ENCODE data around the gene MYDGF. TPM values are rescaled to one million over a fixed set of nuclear protein-coding genes. Genes with fewer than 3 reads are reported as not detected.
A peak's percentile ranks its signal among the peaks of the same experiment; 100 is the strongest.

The MYDGF gene
- total RNA-seq, 1 experiment from 2014 or later = 58.2 TPM

DNA sequence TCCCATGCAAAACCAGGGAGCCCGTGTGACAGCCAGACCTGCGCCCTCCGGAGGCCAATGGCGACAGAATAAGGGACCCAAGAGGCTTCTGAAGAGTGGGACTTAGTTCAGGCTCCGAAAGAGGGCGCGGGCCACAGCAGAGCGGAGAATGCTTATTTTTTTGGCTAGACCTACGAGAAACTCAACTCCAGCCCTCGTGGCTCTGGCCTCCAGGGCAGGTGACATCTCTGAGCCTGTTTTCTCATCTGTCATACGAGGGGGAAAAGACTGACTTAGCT lies 30.5 kb upstream of the MYDGF start:
- peaks cover 31% of the 10 kb centered on the region for H3K36me3 Mint-ChIP-seq
- peak; percentile 71 for ATAC-seq

More for the DNA sequence above, 30.5 kb upstream of the MYDGF start:
- ChIA-PET CTCF (interaction anchor here (0.6 to 1.4 kb wide), 3 partner anchors 17 to 176 kb away, joined by 3 to 4 read pairs (median 4); no protein-coding TSS in a partner anchor), POLR2A (no interaction called here)
- H3K27me3 Mint-ChIP-seq (ENCODE audit: low read depth) = no peaks in the 10 kb centered on the region
- no peaks in the 10 kb centered on the region for H3K9me3 Mint-ChIP-seq
- peak; percentile 31 for DNase-seq (ENCODE audit: low spot score)
- no peak overlapping the region for H3K4me3 Mint-ChIP-seq
- no peak overlapping the region for H3K27ac Mint-ChIP-seq
- TF ChIP-seq ZNF219 (CRISPR knock-in tag; IDR thresholded peaks at IDR 0.05; ENCODE audit: borderline replicate concordance) (no peak), CBFB (CRISPR knock-in tag; IDR thresholded peaks at IDR 0.05; ENCODE audit: low read depth) (no peak), GTF2I (CRISPR knock-in tag; conservative IDR thresholded peaks at IDR 0.05) (no peak), CREB1 (CRISPR knock-in tag; IDR thresholded peaks at IDR 0.05) (no peak), ZNF416 (CRISPR knock-in tag; IDR thresholded peaks at IDR 0.05) (no peak), MYBL2 (CRISPR knock-in tag; IDR thresholded peaks at IDR 0.05) (no peak), FOXP1 (CRISPR knock-in tag; IDR thresholded peaks at IDR 0.05; ENCODE audit: borderline replicate concordance) (no peak), TCF7 (CRISPR knock-in tag; IDR thresholded peaks at IDR 0.05; ENCODE audit: low read depth) (no peak), NFYB (CRISPR knock-in tag; conservative IDR thresholded peaks at IDR 0.05; ENCODE audit: low read depth) (no peak)
- TF ChIP-seq, protein P1, sequence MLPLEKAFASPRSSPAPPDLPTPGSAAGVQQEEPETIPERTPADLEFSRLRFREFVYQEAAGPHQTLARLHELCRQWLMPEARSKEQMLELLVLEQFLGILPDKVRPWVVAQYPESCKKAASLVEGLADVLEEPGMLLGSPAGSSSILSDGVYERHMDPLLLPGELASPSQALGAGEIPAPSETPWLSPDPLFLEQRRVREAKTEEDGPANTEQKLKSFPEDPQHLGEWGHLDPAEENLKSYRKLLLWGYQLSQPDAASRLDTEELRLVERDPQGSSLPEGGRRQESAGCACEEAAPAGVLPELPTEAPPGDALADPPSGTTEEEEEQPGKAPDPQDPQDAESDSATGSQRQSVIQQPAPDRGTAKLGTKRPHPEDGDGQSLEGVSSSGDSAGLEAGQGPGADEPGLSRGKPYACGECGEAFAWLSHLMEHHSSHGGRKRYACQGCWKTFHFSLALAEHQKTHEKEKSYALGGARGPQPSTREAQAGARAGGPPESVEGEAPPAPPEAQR (CRISPR knock-in tag; IDR thresholded peaks at IDR 0.05) = no peak
- TF ChIP-seq, protein P2, sequence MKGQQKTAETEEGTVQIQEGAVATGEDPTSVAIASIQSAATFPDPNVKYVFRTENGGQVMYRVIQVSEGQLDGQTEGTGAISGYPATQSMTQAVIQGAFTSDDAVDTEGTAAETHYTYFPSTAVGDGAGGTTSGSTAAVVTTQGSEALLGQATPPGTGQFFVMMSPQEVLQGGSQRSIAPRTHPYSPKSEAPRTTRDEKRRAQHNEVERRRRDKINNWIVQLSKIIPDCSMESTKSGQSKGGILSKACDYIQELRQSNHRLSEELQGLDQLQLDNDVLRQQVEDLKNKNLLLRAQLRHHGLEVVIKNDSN (CRISPR knock-in tag; IDR thresholded peaks at IDR 0.05) = no peak
- TF ChIP-seq, protein P3, sequence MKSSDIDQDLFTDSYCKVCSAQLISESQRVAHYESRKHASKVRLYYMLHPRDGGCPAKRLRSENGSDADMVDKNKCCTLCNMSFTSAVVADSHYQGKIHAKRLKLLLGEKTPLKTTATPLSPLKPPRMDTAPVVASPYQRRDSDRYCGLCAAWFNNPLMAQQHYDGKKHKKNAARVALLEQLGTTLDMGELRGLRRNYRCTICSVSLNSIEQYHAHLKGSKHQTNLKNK (CRISPR knock-in tag; IDR thresholded peaks at IDR 0.05) = no peak
- TF ChIP-seq, protein P4, sequence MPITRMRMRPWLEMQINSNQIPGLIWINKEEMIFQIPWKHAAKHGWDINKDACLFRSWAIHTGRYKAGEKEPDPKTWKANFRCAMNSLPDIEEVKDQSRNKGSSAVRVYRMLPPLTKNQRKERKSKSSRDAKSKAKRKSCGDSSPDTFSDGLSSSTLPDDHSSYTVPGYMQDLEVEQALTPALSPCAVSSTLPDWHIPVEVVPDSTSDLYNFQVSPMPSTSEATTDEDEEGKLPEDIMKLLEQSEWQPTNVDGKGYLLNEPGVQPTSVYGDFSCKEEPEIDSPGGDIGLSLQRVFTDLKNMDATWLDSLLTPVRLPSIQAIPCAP (CRISPR knock-in tag; IDR thresholded peaks at IDR 0.05) = no peak
- TF ChIP-seq, protein P5, sequence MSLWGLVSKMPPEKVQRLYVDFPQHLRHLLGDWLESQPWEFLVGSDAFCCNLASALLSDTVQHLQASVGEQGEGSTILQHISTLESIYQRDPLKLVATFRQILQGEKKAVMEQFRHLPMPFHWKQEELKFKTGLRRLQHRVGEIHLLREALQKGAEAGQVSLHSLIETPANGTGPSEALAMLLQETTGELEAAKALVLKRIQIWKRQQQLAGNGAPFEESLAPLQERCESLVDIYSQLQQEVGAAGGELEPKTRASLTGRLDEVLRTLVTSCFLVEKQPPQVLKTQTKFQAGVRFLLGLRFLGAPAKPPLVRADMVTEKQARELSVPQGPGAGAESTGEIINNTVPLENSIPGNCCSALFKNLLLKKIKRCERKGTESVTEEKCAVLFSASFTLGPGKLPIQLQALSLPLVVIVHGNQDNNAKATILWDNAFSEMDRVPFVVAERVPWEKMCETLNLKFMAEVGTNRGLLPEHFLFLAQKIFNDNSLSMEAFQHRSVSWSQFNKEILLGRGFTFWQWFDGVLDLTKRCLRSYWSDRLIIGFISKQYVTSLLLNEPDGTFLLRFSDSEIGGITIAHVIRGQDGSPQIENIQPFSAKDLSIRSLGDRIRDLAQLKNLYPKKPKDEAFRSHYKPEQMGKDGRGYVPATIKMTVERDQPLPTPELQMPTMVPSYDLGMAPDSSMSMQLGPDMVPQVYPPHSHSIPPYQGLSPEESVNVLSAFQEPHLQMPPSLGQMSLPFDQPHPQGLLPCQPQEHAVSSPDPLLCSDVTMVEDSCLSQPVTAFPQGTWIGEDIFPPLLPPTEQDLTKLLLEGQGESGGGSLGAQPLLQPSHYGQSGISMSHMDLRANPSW (CRISPR knock-in tag; conservative IDR thresholded peaks at IDR 0.05; ENCODE audit: low read depth) = no peak
- TF ChIP-seq, protein P6, sequence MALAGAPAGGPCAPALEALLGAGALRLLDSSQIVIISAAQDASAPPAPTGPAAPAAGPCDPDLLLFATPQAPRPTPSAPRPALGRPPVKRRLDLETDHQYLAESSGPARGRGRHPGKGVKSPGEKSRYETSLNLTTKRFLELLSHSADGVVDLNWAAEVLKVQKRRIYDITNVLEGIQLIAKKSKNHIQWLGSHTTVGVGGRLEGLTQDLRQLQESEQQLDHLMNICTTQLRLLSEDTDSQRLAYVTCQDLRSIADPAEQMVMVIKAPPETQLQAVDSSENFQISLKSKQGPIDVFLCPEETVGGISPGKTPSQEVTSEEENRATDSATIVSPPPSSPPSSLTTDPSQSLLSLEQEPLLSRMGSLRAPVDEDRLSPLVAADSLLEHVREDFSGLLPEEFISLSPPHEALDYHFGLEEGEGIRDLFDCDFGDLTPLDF (CRISPR knock-in tag; IDR thresholded peaks at IDR 0.05) = no peak
- TF ChIP-seq, protein P7, sequence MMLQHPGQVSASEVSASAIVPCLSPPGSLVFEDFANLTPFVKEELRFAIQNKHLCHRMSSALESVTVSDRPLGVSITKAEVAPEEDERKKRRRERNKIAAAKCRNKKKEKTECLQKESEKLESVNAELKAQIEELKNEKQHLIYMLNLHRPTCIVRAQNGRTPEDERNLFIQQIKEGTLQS (CRISPR knock-in tag; conservative IDR thresholded peaks at IDR 0.05) = no peak
- TF ChIP-seq, protein P8, sequence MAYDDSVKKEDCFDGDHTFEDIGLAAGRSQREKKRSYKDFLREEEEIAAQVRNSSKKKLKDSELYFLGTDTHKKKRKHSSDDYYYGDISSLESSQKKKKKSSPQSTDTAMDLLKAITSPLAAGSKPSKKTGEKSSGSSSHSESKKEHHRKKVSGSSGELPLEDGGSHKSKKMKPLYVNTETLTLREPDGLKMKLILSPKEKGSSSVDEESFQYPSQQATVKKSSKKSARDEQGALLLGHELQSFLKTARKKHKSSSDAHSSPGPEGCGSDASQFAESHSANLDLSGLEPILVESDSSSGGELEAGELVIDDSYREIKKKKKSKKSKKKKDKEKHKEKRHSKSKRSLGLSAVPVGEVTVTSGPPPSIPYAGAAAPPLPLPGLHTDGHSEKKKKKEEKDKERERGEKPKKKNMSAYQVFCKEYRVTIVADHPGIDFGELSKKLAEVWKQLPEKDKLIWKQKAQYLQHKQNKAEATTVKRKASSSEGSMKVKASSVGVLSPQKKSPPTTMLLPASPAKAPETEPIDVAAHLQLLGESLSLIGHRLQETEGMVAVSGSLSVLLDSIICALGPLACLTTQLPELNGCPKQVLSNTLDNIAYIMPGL (CRISPR knock-in tag; IDR thresholded peaks at IDR 0.05) = no peak
- TF ChIP-seq, protein P9, sequence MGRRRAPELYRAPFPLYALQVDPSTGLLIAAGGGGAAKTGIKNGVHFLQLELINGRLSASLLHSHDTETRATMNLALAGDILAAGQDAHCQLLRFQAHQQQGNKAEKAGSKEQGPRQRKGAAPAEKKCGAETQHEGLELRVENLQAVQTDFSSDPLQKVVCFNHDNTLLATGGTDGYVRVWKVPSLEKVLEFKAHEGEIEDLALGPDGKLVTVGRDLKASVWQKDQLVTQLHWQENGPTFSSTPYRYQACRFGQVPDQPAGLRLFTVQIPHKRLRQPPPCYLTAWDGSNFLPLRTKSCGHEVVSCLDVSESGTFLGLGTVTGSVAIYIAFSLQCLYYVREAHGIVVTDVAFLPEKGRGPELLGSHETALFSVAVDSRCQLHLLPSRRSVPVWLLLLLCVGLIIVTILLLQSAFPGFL (CRISPR knock-in tag; IDR thresholded peaks at IDR 0.05; ENCODE audit: borderline replicate concordance) = no peak
- no peaks in the 10 kb centered on the region for H3K4me1 Mint-ChIP-seq

All from WTC11 (cell line).